ENCODE data around the gene ZG16B.

- TF ChIP-seq YY1 (IDR thresholded peaks at IDR 0.05; ENCODE audit: insufficient read depth, insufficient read length) (no peak), SUZ12 (IDR thresholded peaks at IDR 0.05; ENCODE audit: extremely low read depth, insufficient read depth, insufficient read length) (no peak), ZNF274 (IDR thresholded peaks at IDR 0.05; ENCODE audit: low read depth, low read length) (no peak)
These were observed 27.5 kb downstream of the ZG16B start, which contains the start of gene PRSS22 for GRCh38 chr16:2857451-2858244.
